IPS-20b (cell line): ENCODE data around the gene HRH1.
"Not testable (repeated sequence)": the region's sequence is repeated elsewhere in the genome, so short reads cannot be mapped to it uniquely, and the experiment has no call there.

Source experiments
- H3K27ac ChIP-seq: one replicate; pipeline ENCODE4 v1.5.1; 2013; ENCODE audit warnings: low read length
- H3K27me3 ChIP-seq: 2 replicates; pipeline ENCODE4 v1.6.1; 2013; ENCODE audit warnings: mild to moderate bottlenecking, low read length, inconsistent platforms; ENCODE audit not compliant: insufficient read depth
- H3K36me3 ChIP-seq: 2 replicates; pipeline ENCODE4 v1.6.1; 2013; ENCODE audit warnings: low read depth, mild to moderate bottlenecking, inconsistent platforms, low read length, moderate library complexity; ENCODE audit not compliant: insufficient read depth
- H3K4me1 ChIP-seq: 2 replicates; pipeline ENCODE4 v1.6.1; 2013; ENCODE audit warnings: mild to moderate bottlenecking, control low read depth, inconsistent platforms, low read length, moderate library complexity; ENCODE audit not compliant: insufficient read depth
- H3K4me3 ChIP-seq: 2 replicates; pipeline ENCODE4 v1.5.1; 2013; ENCODE audit warnings: mild to moderate bottlenecking, low read length, inconsistent platforms
- H3K9ac ChIP-seq: 2 replicates; pipeline ENCODE4 v1.6.1; 2013; ENCODE audit warnings: low read depth, mild to moderate bottlenecking, inconsistent platforms, low read length, moderate library complexity
- H3K9me3 ChIP-seq: 2 replicates; pipeline ENCODE4 v1.6.1; 2013; ENCODE audit warnings: mild to moderate bottlenecking, low read depth, low read length, inconsistent platforms; ENCODE audit not compliant: insufficient read depth

Gene HRH1

DNA sequence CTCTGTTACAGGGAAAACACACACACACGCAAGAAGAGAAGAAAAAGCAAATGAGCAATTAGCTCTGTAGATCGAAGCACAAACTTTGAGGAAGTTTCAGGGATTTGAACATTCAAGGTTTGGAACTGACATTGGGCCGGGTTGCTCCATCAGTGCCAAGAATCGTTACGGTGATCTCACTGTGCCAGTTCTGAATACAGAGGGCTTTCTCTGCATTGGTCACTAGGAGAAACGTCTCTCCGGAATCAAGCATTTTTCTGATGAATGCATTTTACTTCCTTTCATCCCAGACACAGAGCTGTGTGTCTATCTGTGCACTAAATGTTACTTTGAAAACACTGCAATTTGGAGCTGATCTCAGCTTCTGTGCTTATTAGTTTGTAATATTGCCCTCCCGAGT lies 11.2 kb downstream of the HRH1 start:
- Histone ChIP-seq H3K27me3 (no peaks in the 10 kb centered on the region), H3K4me1 (no peaks in the 10 kb centered on the region), H3K9ac (no peak overlapping the region), H3K36me3 (no peaks in the 10 kb centered on the region), H3K27ac (no peak overlapping the region), H3K4me3 (no peak overlapping the region), H3K9me3 (no peaks in the 10 kb centered on the region)

- H3K4me3 ChIP-seq, H3K9ac ChIP-seq, H3K27ac ChIP-seq, H3K27me3 ChIP-seq, H3K4me1 ChIP-seq, H3K9me3 ChIP-seq, H3K36me3 ChIP-seq: not testable (repeated sequence)
These were observed 12.6 kb downstream of the HRH1 start for GRCh38 chr3:11166807-11167400.

- Histone ChIP-seq H3K36me3 (no peaks in the 10 kb centered on the region), H3K27me3 (no peaks in the 10 kb centered on the region), H3K9me3 (no peaks in the 10 kb centered on the region), H3K27ac (no peak overlapping the region), H3K4me1 (no peaks in the 10 kb centered on the region), H3K9ac (no peak overlapping the region), H3K4me3 (no peak overlapping the region)
These were observed 13.3 kb downstream of the HRH1 start for GRCh38 chr3:11167590-11167989.

DNA sequence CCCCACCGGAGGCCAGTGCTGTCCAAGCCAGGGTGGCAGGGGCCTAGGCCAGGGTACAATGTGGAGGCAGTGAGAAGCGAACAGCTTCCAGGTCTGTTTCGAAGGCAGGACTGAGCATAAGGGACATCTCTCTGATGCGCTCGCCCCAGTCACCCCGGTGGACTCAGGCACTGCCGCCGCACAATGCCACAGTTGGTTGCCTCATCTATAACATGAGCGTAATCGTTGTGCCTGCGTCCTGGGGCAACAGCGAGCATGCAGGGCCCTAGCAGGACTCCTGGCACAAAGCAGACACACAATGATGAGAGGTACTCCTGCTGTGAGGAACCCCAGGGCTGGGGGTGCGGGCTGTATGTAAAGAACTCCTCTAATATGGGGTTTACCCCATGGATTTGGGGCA lies 14.1 kb downstream of the HRH1 start:
- Histone ChIP-seq H3K27ac (no peak overlapping the region), H3K36me3 (no peaks in the 10 kb centered on the region), H3K4me3 (no peak overlapping the region), H3K9ac (no peak overlapping the region), H3K9me3 (no peaks in the 10 kb centered on the region), H3K27me3 (no peaks in the 10 kb centered on the region), H3K4me1 (no peaks in the 10 kb centered on the region)

DNA sequence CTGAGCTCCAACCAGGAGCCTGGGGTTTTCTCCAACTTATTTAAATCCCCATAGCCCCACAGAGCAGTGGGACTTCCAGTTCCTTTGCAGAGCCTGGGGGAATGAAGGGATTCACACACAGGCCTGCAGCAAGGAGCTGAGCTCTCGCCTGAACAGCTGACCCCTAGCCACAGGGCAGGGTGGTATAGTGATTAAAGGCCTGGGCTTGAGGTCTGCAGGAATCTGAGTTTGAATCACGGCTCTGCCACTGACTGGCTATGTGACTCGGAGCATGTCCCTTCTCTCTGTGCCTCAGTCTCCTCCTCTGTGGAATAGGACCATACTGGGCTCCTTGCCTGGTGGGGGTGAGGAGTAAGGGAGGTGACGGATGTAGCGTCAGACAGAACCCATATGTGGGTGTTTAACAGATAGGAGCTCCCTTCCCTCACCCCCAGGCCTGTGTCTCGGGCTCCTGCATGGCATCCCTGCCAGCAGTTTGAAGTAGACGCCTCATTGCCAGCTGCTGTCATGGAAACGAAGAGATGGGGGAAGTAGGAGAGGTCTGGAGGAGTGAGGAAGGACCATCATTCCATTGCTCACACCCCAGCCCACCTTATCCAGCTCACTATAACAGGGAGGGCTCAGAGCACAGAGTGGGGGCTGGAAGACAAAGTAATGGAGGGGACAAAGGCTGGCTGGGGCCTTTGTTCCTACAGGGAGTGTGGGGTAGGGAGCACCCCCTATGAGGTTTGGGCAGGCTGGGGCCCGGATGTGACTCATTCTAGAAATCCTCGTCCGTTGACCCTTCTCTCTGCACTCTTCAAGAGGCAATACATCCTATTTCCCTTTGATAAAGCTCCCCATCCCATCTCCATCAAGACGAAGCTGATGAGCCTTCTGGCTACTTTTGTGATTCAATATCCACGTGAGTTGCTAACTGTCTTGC lies 14.8 kb downstream of the HRH1 start:
- Histone ChIP-seq H3K27ac (no peak overlapping the region), H3K9me3 (no peaks in the 10 kb centered on the region), H3K27me3 (no peaks in the 10 kb centered on the region), H3K4me1 (no peaks in the 10 kb centered on the region), H3K9ac (no peak overlapping the region), H3K4me3 (no peak overlapping the region), H3K36me3 (no peaks in the 10 kb centered on the region)

- no peak overlapping the region for H3K4me3 ChIP-seq
- no peaks in the 10 kb centered on the region for H3K36me3 ChIP-seq
- no peak overlapping the region for H3K9ac ChIP-seq
- H3K9me3 ChIP-seq: no peaks in the 10 kb centered on the region
- no peak overlapping the region for H3K27ac ChIP-seq
- no peaks in the 10 kb centered on the region for H3K4me1 ChIP-seq
- H3K27me3 ChIP-seq: no peaks in the 10 kb centered on the region
These were observed 15.9 kb downstream of the HRH1 start for GRCh38 chr3:11170052-11170770.

DNA sequence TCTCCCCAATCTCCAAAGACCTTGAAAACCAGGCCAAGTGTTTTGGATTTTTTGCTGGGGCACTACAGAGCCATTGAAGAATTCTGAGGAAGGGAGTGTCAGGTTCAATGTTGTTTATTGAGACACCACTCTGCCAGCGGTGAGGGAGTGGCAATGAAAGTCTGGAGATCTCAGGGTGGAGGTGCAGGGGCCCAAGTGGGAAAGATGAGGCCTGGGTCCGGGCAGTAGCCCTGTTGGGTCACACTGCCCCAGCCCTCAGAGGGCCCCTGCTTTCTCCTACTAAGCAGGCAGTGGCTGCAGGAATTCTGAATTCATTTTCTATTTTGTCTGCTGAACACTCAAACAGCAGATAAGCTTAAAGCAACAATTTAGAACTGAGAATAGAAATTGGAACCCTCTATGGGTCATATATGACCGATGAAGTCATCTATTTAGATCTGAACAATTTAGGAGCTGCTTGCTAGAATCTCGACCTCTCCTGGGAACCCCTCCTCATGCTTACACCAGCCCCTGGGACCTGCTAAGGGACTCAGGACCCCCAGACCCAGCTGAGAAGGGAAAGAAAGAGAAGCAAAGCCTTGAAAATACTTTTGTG lies 17.9 kb downstream of the HRH1 start:
- H3K9me3 ChIP-seq: no peaks in the 10 kb centered on the region
- no peak overlapping the region for H3K9ac ChIP-seq
- H3K4me3 ChIP-seq: no peak overlapping the region
- no peak overlapping the region for H3K27ac ChIP-seq
- no peaks in the 10 kb centered on the region for H3K4me1 ChIP-seq
- no peaks in the 10 kb centered on the region for H3K36me3 ChIP-seq
- H3K27me3 ChIP-seq: no peaks in the 10 kb centered on the region

DNA sequence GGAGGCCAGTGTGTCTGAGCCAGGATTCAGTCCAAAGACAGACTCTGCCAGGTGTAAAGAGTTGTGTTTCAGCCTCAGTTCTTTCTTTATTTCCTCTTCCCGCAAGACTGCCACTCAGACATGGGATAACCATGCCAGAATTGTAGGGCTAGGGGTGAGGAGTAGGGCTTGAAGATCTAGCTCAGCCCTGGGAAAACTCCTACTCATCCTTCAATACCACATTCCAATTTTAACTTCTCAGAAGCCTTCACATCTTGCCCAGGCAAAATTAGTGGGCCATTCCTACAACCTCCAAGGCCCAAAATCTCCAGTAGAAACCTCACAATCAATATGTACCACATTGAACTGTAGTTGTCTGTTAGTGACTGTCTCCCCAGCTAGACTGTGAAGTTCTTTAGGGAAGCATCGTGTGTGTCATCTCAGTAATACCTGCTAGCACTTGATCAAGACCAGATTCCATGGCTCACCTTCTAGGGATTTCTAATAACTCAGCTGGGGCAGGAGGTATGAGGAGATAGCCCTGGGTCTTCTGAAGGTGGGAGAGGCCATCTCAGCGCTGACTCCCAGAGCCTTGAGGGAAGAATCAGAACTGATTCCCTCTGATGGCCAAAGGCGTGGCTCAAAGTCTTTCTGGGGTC lies 19.7 kb downstream of the HRH1 start:
- H3K4me3 ChIP-seq: no peak overlapping the region
- H3K9ac ChIP-seq: no peak overlapping the region
- no peaks in the 10 kb centered on the region for H3K36me3 ChIP-seq
- H3K27ac ChIP-seq: no peak overlapping the region
- H3K9me3 ChIP-seq: no peaks in the 10 kb centered on the region
- H3K27me3 ChIP-seq: no peaks in the 10 kb centered on the region
- H3K4me1 ChIP-seq: no peaks in the 10 kb centered on the region

DNA sequence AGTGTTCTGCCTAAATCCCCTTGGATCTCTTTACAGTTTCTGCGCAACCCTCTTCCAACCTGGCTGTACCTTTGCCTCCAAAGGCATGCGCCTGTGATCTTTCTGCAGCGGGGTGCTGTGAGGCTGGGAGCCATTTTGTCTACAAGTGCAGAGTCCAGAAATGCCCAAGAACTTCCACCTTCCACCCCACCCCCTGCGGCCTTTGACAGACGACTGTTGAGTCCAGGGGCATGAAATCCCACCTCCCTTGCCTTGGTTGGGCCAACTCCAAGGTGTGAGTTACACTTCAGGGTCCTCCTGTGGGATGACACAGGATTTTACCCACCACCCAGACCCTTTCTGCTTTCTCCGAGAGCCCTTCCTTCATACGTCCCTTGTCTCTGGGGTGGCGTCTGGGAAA lies 24.1 kb downstream of the HRH1 start:
- Histone ChIP-seq H3K4me3 (no peak overlapping the region), H3K9me3 (no peaks in the 10 kb centered on the region), H3K27me3 (no peaks in the 10 kb centered on the region), H3K27ac (no peak overlapping the region), H3K36me3 (no peaks in the 10 kb centered on the region), H3K4me1 (no peaks in the 10 kb centered on the region), H3K9ac (no peak overlapping the region)

GRCh38 chr3:11184328-11184969 lies 30.2 kb downstream of the HRH1 start:
- H3K9ac ChIP-seq, H3K4me3 ChIP-seq, H3K27me3 ChIP-seq, H3K27ac ChIP-seq, H3K9me3 ChIP-seq, H3K36me3 ChIP-seq, H3K4me1 ChIP-seq: not testable (repeated sequence)

- H3K4me1 ChIP-seq: no peaks in the 10 kb centered on the region
- H3K9ac ChIP-seq: no peak overlapping the region
- no peak overlapping the region for H3K4me3 ChIP-seq
- no peaks in the 10 kb centered on the region for H3K27me3 ChIP-seq
- no peak overlapping the region for H3K27ac ChIP-seq
- no peaks in the 10 kb centered on the region for H3K36me3 ChIP-seq
- no peaks in the 10 kb centered on the region for H3K9me3 ChIP-seq
These were observed 30.9 kb downstream of the HRH1 start for GRCh38 chr3:11185144-11185543.
